K562 (cell line): ENCODE results near the gene ZNF500. TPM values are rescaled to one million over a fixed set of nuclear protein-coding genes. Genes with fewer than 3 reads are reported as not detected.
A peak's percentile ranks its signal among the peaks of the same experiment; 100 is the strongest.

Source experiments
- ATAC-seq: fragments of 200-7000 bp; cut with Tn5 transposase; 3 replicates; pipeline ENCODE4 v1.9.1; 2020; ENCODE audit warnings: moderate library complexity
- BruUV-seq: library from RNA; stranded (reverse); fragments of 400-500 nt; replicated peaks from 2 replicates; lab custom pipeline; 2021; lab: Mats Ljungman, UMichigan
- CTCF ChIA-PET: fragments of 300-600 bp; formaldehyde crosslinking; extraction: SDS; loops from one replicate; lab custom pipeline; 2021; ENCODE audit warnings: low intra/inter-chr PET ratio; lab: Yijun Ruan, JAX
- POLR2A ChIA-PET: fragments of 300-600, 350-650 bp; sonication (Branson Sonifier 250); formaldehyde crosslinking; extraction: SDS; loops from one replicate; lab custom pipeline; 2021; ENCODE audit warnings: antibody characterized with exemption, inconsistent platforms; lab: Yijun Ruan, JAX
- DNase-seq, 4 experiments: peaks; one replicate each; pipeline versions ENCODE4 v3.0.0 to v3.0.0-alpha.2; 2011 to 2018; ENCODE audit warnings: low spot score in 3 of 4, mixed read lengths in 3 of 4; ENCODE audit errors: extremely low read depth in 1 of 4
- FAIRE-seq: peaks from 2 replicates; lab custom pipeline; 2011; peaks lifted over from hg19 to GRCh38; lab: Jason Lieb, UNC
- H2AFZ ChIP-seq: 2 replicates; pipeline ENCODE4 v1.6.0; 2011; ENCODE audit warnings: low read depth, low read length, control low read depth, inconsistent platforms
- H3K27ac ChIP-seq: fragments of 200-600 bp; 3 replicates; pipeline ENCODE4 v1.8.0; 2011; ENCODE audit warnings: low read depth, mild to moderate bottlenecking, control low read depth, inconsistent platforms, low read length, moderate library complexity, mixed read lengths; ENCODE audit errors: extremely low read depth
- H3K27me3 ChIP-seq, 2 experiments: fragments of 300-600 bp in 1 of 2; 2 replicates in 1 of 2; 3 replicates in 1 of 2; pipeline versions ENCODE4 v1.6.0 to v1.8.0; 2011; ENCODE audit warnings: inconsistent platforms in 2 of 2, low read length in 2 of 2, mild to moderate bottlenecking in 1 of 2, mixed read lengths in 1 of 2, moderate library complexity in 1 of 2; ENCODE audit not compliant: control insufficient read depth in 2 of 2, insufficient read depth in 2 of 2
- H3K36me3 ChIP-seq: fragments of 300-600 bp; 3 replicates; pipeline ENCODE4 v1.8.0; 2011; ENCODE audit warnings: mild to moderate bottlenecking, low read length, inconsistent platforms; ENCODE audit not compliant: control insufficient read depth, insufficient read depth
- H3K4me1 ChIP-seq, 2 experiments: fragments of 200-600 bp in 1 of 2; replicated peaks in 1 of 2; 2 replicates in 1 of 2; 3 replicates in 1 of 2; pipeline versions ENCODE4 v1.5.1 to v1.8.0; 2011; ENCODE audit warnings: inconsistent platforms in 2 of 2, low read length in 2 of 2, mild to moderate bottlenecking in 1 of 2, mixed read lengths in 1 of 2, moderate library complexity in 1 of 2; ENCODE audit not compliant: control insufficient read depth in 2 of 2, insufficient read depth in 2 of 2
- H3K4me2 ChIP-seq: 2 replicates; pipeline ENCODE4 v1.6.1; 2011; ENCODE audit warnings: low read length, control low read depth, inconsistent platforms, mixed read lengths; ENCODE audit not compliant: insufficient read depth
- H3K4me3 ChIP-seq: fragments of 200-600 bp; sonication (generic), shearing (Covaris generic); 2 replicates; pipeline ENCODE4 v1.5.1; 2016; ENCODE audit warnings: control low read depth, inconsistent platforms
- H3K79me2 ChIP-seq: fragments of 200-600 bp; 3 replicates; pipeline ENCODE4 v1.8.0; 2011; ENCODE audit warnings: low read length, inconsistent platforms; ENCODE audit not compliant: control insufficient read depth, insufficient read depth
- H3K9ac ChIP-seq, 2 experiments: 2 replicates each; pipeline versions ENCODE4 v1.6.0 to v1.6.1; 2011; ENCODE audit warnings: low read depth in 2 of 2, low read length in 2 of 2, control low read depth in 1 of 2, inconsistent platforms in 1 of 2, mild to moderate bottlenecking in 1 of 2, mixed read lengths in 1 of 2; ENCODE audit not compliant: insufficient read depth in 1 of 2
- H3K9me1 ChIP-seq: one replicate; pipeline ENCODE4 v1.6.0; 2011; ENCODE audit warnings: inconsistent platforms, mild to moderate bottlenecking, low read length, moderate library complexity; ENCODE audit not compliant: control insufficient read depth, insufficient read depth
- H3K9me3 ChIP-seq: replicated peaks from 2 replicates; pipeline ENCODE4 v1.5.1; 2011; ENCODE audit warnings: low read depth, low read length, inconsistent platforms; ENCODE audit not compliant: control insufficient read depth, insufficient read depth
- H4K20me1 ChIP-seq: replicated peaks from 2 replicates; pipeline ENCODE4 v1.6.1; 2011; ENCODE audit warnings: low read length, inconsistent platforms, mixed read lengths; ENCODE audit not compliant: control insufficient read depth, insufficient read depth
- CTCF ChIP-seq, 3 experiments: IDR thresholded peaks in 2 of 3; conservative IDR thresholded peaks in 1 of 3; 2 replicates each; pipeline ENCODE4 v1.5.1; 2011 to 2012; ENCODE audit warnings: low read length in 3 of 3, mild to moderate bottlenecking in 3 of 3, control low read depth in 2 of 3, improper control_type of control experiment in 1 of 3, inconsistent platforms in 1 of 3, low read depth in 1 of 3, mixed read lengths in 1 of 3, moderate library complexity in 1 of 3; ENCODE audit not compliant: insufficient read depth in 2 of 3
- GATAD2B ChIP-seq: fragments of 450-650 bp; IDR thresholded peaks from 2 replicates; pipeline ENCODE4 v1.6.1; 2017; ENCODE audit warnings: mild to moderate bottlenecking, borderline replicate concordance
- HCFC1 ChIP-seq: IDR thresholded peaks from 2 replicates; pipeline ENCODE4 v1.6.1; 2012; ENCODE audit warnings: low read depth, low read length, improper control_type of control experiment
- HIVEP1 ChIP-seq: fragments of 250-450 bp; sonication (Bioruptor Pico); IDR thresholded peaks from 2 replicates; pipeline ENCODE4 v1.4.0; 2020; ENCODE audit warnings: mild to moderate bottlenecking
- LEF1 ChIP-seq: fragments of 450-650 bp; IDR thresholded peaks from 2 replicates; pipeline ENCODE4 v1.6.1; 2016; ENCODE audit warnings: mild to moderate bottlenecking
- SAP30 ChIP-seq: fragments of 200-600 bp; sonication (generic); IDR thresholded peaks from 2 replicates; pipeline ENCODE4 v1.6.1; 2012; ENCODE audit warnings: borderline replicate concordance, low read depth, mild to moderate bottlenecking, moderate library complexity, low read length, control low read depth, inconsistent platforms; ENCODE audit not compliant: insufficient read depth, poor library complexity, severe bottlenecking
- YY1 ChIP-seq, 3 experiments: IDR thresholded peaks; 2 replicates each; pipeline ENCODE4 v1.6.1; 2011; ENCODE audit warnings: low read length in 2 of 3, mild to moderate bottlenecking in 2 of 3, moderate library complexity in 2 of 3, borderline replicate concordance in 1 of 3, control low read depth in 1 of 3, low read depth in 1 of 3; ENCODE audit not compliant: insufficient read depth in 3 of 3, insufficient replicate concordance in 2 of 3, control insufficient read depth in 1 of 3, insufficient read length in 1 of 3; ENCODE audit errors: extremely low read depth in 1 of 3
- ZFP36 ChIP-seq: fragments of 150-350 bp; IDR thresholded peaks from 2 replicates; pipeline ENCODE4 v1.6.1; 2018; ENCODE audit warnings: low read length, low read depth; ENCODE audit not compliant: partially characterized antibody
- ZNF12 ChIP-seq: sonication (generic); formaldehyde crosslinking; IDR thresholded peaks from 2 replicates; pipeline ENCODE4 v1.4.0; 2020; ENCODE audit warnings: mild to moderate bottlenecking, missing genetic modification reagents
- ZNF395 ChIP-seq: fragments of 200-800 bp; sonication (Bioruptor generic); IDR thresholded peaks from 2 replicates; pipeline ENCODE4 v1.6.1; 2017; ENCODE audit warnings: missing genetic modification characterization, missing compliant biosample characterization
- WGBS: fragments of 100-300 bp; shearing (Covaris generic); methylation state at CpG from one replicate; pipeline ENCODE4 v1.1.6; 2016; ENCODE audit warnings: low coverage, mixed read lengths; ENCODE audit not compliant: insufficient coverage; ENCODE audit errors: missing lambda C conversion rate; 5-methylcytosine and 5-hydroxymethylcytosine counted together
- in situ Hi-C: fragments of 300-500 bp; cut with MboI; formaldehyde crosslinking; loops from 4 replicates; pipeline ENCODE4 v1.15.0; 2018; ENCODE audit warnings: inconsistent platforms, mixed read lengths
- intact Hi-C: fragments of 100-400 bp; cut with micrococcal nuclease; formaldehyde crosslinking; loops from 2 replicates; pipeline ENCODE4 v1.14.2; 2022
- polyA plus RNA-seq, 8 experiments: library from polyadenylated mRNA; depleted of rRNA in 4 of 8; stranded (reverse) in 5 of 8; unstranded in 3 of 8; fragments of >200 nt; fragmentation: Nextera tagmentation in 2 of 8; fragmentation: Illumina TruSeq in 1 of 8; extraction: Ambion mirVana in 2 of 8; extraction: Trizol in 1 of 8; gene quantifications; 2 replicates each; pipeline versions ENCODE4 v1.2.1 to v1.2.3, GENCODE V29; 2011 to 2014; ENCODE audit warnings: inconsistent platforms in 1 of 8, missing spikeins in 1 of 8
- total RNA-seq, 7 experiments: library from RNA; depleted of rRNA in 6 of 7; stranded (reverse); fragments of >200 nt in 6 of 7; fragmentation: Illumina TruSeq in 2 of 7; extraction: Trizol in 2 of 7; gene quantifications; 2 replicates each; pipeline versions ENCODE4 v1.2.1 to v1.2.3, GENCODE V29; 2011 to 2021; ENCODE audit warnings: low replicate concordance in 1 of 7

Gene ZNF500
- total and polyA plus RNA-seq, 9 of the 15 experiments (the other 6 are each of a cell fraction or from before 2014, with no cell fraction given), result 0.80 to 20.8 (median 5.3) TPM

- H3K4me1 ChIP-seq, result peaks cover 24 to 68% of the 10 kb centered on the region in 2 experiments
- H3K9ac ChIP-seq, result no peak overlapping the region
- no peak for ATAC-seq
- no peaks in the 10 kb centered on the region for H3K9me1 ChIP-seq
- peaks cover 21% of the 10 kb centered on the region; the same call in 2 of the 3 replicates for H3K36me3 ChIP-seq
- H4K20me1 ChIP-seq, result no peaks in the 10 kb centered on the region
- WGBS, result 86% methylated on average over 17 of the region's 19 CpGs
- in situ Hi-C loops, result no loop called here
- intact Hi-C loops, result no loop called here
- no peaks in the 10 kb centered on the region for H3K9me3 ChIP-seq
- ChIA-PET POLR2A (interaction anchor here (0.8 kb wide), 1 partner anchor 31 kb away, joined by 3 read pairs; no protein-coding TSS in a partner anchor), CTCF (no interaction called here)
- peaks cover 6% of the 10 kb centered on the region; the same call in 2 of the 3 replicates for H3K79me2 ChIP-seq
- FAIRE-seq, result no peak
- no peak overlapping the region for H3K4me2 ChIP-seq
- TF ChIP-seq ZFP36 (peak; percentile 59), YY1 (IDR thresholded peaks at IDR 0.05; ENCODE audit: borderline replicate concordance in 1 of 3, control insufficient read depth in 1 of 3, extremely low read depth in 1 of 3, insufficient read depth in 3 of 3, insufficient read length in 1 of 3, insufficient replicate concordance in 2 of 3, low read depth in 1 of 3, low read length in 2 of 3) (no peak)
- no peaks in the 10 kb centered on the region for H3K27me3 ChIP-seq
- no peak overlapping the region for H3K27ac ChIP-seq
- no peak overlapping the region for H2AFZ ChIP-seq
- no peak overlapping the region for H3K4me3 ChIP-seq
- no peak for DNase-seq
- BruUV-seq, result no TSS peak
Observed at GRCh38 chr16:4799171-4799855, 32.4 kb upstream of the ZNF500 start.

- DNase-seq (no peak), ATAC-seq (no peak), FAIRE-seq (no peak)
- intact Hi-C loops (no loop called here), in situ Hi-C loops (no loop called here)
- Histone ChIP-seq H3K27ac (no peak overlapping the region), H3K79me2 (peaks cover 6% of the 10 kb centered on the region; the same call in 2 of the 3 replicates), H2AFZ (no peak overlapping the region), H3K9ac (no peak overlapping the region), H3K4me2 (no peak overlapping the region), H3K4me3 (no peak overlapping the region), H3K36me3 (peaks cover 13% of the 10 kb centered on the region; the same call in 1 of the 3 replicates), H3K27me3 (no peaks in the 10 kb centered on the region), H3K9me1 (no peaks in the 10 kb centered on the region), H3K4me1 (peaks cover 15 to 59% of the 10 kb centered on the region in 2 experiments), H4K20me1 (no peaks in the 10 kb centered on the region), H3K9me3 (no peaks in the 10 kb centered on the region)
- 77% methylated on average over 12 of the region's 16 CpGs for WGBS
- ChIA-PET CTCF (no interaction called here), POLR2A (interaction anchor here (0.8 kb wide), 1 partner anchor 30 kb away, joined by 3 read pairs; no protein-coding TSS in a partner anchor)
- BruUV-seq, result no TSS peak
- TF ChIP-seq SAP30, result no peak
- TF ChIP-seq GATAD2B, result no peak
- no peak for TF ChIP-seq LEF1
- TF ChIP-seq HIVEP1 (CRISPR knock-in tag), result no peak
- TF ChIP-seq HCFC1, result no peak
- no peak for TF ChIP-seq CTCF (IDR thresholded peaks at IDR 0.05 in 2 of 3, conservative IDR thresholded peaks at IDR 0.05 in 1 of 3; ENCODE audit: insufficient read depth in 2 of 3, low read depth in 1 of 3, low read length in 3 of 3)
- no peak for TF ChIP-seq ZNF12
- TF ChIP-seq ZNF395 (CRISPR knock-in tag), result no peak
Observed at GRCh38 chr16:4798456-4798855, 31.5 kb upstream of the ZNF500 start.
